Sigmoid colon (tissue), 4 donors: Measurements from ENCODE around the gene ARHGAP27.
"Not testable (repeated sequence)": the region's sequence is repeated elsewhere in the genome, so short reads cannot be mapped to it uniquely, and the experiment has no call there.

Experiments used
- CTCF ChIP-seq, 4 experiments: fragments of 450-650 bp in 3 of 4; fragments of 200-600 bp in 1 of 4; IDR thresholded peaks; one replicate each; pipeline ENCODE4 v1.5.1; 2016 to 2019; ENCODE audit warnings: antibody characterized with exemption in 4 of 4, mild to moderate bottlenecking in 3 of 4, moderate library complexity in 2 of 4
- EP300 ChIP-seq, 4 donors: sonication (generic); formaldehyde crosslinking; IDR thresholded peaks; one replicate each; pipeline ENCODE4 v1.6.1; 2017; ENCODE audit warnings: antibody characterized with exemption in 4 of 4
- POLR2A ChIP-seq, 2 donors: fragments of 450-650 bp; IDR thresholded peaks; one replicate each; pipeline ENCODE4 v1.6.1; 2016; ENCODE audit warnings: antibody characterized with exemption in 2 of 2, mild to moderate bottlenecking in 2 of 2, moderate library complexity in 2 of 2
- POLR2AphosphoS5 ChIP-seq, 4 donors: sonication (generic); formaldehyde crosslinking; IDR thresholded peaks; one replicate each; pipeline ENCODE4 v1.6.1; 2017; ENCODE audit warnings: antibody characterized with exemption in 4 of 4

GRCh38 chr17:45468293-45469203 lies 35.9 kb upstream of the ARHGAP27 start:
- TF ChIP-seq CTCF, POLR2A, POLR2AphosphoS5, EP300 (IDR thresholded peaks at IDR 0.05): not testable (repeated sequence)
